ENCODE data around the gene PRMT3. TPM values are rescaled to one million over a fixed set of nuclear protein-coding genes. Genes with fewer than 3 reads are reported as not detected.

PRMT3 gene
- total RNA-seq, 1 donor from 2014 or later: 7.8 TPM

Other genes starting within 250 kb of the PRMT3 start
- not detected in 2 replicates for gene DBX1, start 227.2 kb upstream of the PRMT3 start, total RNA-seq
- gene HTATIP2, start 24.0 kb upstream of the PRMT3 start, total RNA-seq: 48.8 and 78.6 TPM in 2 replicates
- gene SLC6A5, start 211.9 kb downstream of the PRMT3 start, total RNA-seq: not detected in 2 replicates

Data from glomerular endothelial cell (primary cell).